SH-SY5Y (cell line): ENCODE data around the gene PJVK.

Source experiments
- GATA2 ChIP-seq: IDR thresholded peaks from 2 replicates; pipeline ENCODE4 v1.6.1; 2011; ENCODE audit warnings: mild to moderate bottlenecking, low read depth, low read length
- GATA3 ChIP-seq: IDR thresholded peaks from 2 replicates; pipeline ENCODE4 v1.6.1; 2011; ENCODE audit warnings: low read depth, mild to moderate bottlenecking, low read length, moderate library complexity

- TF ChIP-seq GATA2: no peak
- TF ChIP-seq GATA3: no peak
These were observed 44.9 kb downstream of the PJVK start for GRCh38 chr2:178496049-178496448.
